ENCODE results near the gene ADARB2. TPM values are rescaled to one million over a fixed set of nuclear protein-coding genes. Genes with fewer than 3 reads are reported as not detected.

The ADARB2 gene
- total and polyA plus RNA-seq, 2 experiments from 2014 or later = 2.0 to 5.0 TPM

DNA sequence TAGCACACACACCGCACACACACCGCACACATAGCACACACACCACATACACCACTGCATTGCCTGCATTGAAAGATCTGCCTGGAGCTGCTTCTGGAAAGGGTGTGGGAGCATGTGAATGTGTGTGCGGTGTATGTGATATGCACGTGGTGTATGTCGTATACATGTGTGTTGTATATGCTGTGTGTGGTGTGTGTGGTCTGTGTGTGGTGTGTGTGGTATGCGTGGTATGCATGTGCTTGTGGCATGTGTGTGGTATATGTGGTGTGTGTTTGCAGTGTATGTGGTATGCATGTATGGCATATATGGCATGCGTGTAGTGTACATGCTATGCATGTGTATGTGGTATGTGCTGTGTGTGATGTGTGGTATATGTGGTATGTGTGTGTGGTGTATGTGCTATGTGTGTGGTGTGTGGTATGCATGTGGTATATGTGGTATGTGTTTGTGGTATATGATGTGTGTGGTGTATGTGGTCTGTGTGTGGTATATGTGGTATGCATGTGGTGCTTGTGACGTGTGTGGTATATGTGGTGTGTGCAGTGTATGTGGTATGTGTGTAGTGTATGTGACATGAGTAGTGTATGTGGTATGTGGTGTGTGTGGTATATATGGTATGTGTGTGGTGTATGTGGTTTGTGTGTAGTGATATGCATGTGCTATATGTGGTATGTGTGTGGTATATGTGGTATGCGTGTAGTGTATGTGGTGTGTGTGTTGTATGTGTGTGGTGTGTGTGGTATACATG lies 505.0 kb downstream of the ADARB2 start (continued):
- TF ChIP-seq, protein P1, sequence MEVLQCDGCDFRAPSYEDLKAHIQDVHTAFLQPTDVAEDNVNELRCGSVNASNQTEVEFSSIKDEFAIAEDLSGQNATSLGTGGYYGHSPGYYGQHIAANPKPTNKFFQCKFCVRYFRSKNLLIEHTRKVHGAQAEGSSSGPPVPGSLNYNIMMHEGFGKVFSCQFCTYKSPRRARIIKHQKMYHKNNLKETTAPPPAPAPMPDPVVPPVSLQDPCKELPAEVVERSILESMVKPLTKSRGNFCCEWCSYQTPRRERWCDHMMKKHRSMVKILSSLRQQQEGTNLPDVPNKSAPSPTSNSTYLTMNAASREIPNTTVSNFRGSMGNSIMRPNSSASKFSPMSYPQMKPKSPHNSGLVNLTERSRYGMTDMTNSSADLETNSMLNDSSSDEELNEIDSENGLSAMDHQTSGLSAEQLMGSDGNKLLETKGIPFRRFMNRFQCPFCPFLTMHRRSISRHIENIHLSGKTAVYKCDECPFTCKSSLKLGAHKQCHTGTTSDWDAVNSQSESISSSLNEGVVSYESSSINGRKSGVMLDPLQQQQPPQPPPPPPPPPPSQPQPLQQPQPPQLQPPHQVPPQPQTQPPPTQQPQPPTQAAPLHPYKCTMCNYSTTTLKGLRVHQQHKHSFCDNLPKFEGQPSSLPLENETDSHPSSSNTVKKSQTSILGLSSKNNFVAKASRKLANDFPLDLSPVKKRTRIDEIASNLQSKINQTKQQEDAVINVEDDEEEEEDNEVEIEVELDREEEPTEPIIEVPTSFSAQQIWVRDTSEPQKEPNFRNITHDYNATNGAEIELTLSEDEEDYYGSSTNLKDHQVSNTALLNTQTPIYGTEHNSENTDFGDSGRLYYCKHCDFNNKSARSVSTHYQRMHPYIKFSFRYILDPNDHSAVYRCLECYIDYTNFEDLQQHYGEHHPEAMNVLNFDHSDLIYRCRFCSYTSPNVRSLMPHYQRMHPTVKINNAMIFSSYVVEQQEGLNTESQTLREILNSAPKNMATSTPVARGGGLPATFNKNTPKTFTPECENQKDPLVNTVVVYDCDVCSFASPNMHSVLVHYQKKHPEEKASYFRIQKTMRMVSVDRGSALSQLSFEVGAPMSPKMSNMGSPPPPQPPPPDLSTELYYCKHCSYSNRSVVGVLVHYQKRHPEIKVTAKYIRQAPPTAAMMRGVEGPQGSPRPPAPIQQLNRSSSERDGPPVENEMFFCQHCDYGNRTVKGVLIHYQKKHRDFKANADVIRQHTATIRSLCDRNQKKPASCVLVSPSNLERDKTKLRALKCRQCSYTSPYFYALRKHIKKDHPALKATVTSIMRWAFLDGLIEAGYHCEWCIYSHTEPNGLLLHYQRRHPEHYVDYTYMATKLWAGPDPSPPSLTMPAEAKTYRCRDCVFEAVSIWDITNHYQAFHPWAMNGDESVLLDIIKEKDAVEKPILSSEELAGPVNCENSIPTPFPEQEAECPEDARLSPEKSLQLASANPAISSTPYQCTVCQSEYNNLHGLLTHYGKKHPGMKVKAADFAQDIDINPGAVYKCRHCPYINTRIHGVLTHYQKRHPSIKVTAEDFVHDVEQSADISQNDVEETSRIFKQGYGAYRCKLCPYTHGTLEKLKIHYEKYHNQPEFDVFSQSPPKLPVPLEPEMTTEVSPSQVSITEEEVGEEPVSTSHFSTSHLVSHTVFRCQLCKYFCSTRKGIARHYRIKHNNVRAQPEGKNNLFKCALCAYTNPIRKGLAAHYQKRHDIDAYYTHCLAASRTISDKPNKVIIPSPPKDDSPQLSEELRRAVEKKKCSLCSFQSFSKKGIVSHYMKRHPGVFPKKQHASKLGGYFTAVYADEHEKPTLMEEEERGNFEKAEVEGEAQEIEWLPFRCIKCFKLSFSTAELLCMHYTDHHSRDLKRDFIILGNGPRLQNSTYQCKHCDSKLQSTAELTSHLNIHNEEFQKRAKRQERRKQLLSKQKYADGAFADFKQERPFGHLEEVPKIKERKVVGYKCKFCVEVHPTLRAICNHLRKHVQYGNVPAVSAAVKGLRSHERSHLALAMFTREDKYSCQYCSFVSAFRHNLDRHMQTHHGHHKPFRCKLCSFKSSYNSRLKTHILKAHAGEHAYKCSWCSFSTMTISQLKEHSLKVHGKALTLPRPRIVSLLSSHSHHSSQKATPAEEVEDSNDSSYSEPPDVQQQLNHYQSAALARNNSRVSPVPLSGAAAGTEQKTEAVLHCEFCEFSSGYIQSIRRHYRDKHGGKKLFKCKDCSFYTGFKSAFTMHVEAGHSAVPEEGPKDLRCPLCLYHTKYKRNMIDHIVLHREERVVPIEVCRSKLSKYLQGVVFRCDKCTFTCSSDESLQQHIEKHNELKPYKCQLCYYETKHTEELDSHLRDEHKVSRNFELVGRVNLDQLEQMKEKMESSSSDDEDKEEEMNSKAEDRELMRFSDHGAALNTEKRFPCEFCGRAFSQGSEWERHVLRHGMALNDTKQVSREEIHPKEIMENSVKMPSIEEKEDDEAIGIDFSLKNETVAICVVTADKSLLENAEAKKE (CRISPR knock-in tag; IDR thresholded peaks at IDR 0.05) = no peak
- TF ChIP-seq, protein P2, sequence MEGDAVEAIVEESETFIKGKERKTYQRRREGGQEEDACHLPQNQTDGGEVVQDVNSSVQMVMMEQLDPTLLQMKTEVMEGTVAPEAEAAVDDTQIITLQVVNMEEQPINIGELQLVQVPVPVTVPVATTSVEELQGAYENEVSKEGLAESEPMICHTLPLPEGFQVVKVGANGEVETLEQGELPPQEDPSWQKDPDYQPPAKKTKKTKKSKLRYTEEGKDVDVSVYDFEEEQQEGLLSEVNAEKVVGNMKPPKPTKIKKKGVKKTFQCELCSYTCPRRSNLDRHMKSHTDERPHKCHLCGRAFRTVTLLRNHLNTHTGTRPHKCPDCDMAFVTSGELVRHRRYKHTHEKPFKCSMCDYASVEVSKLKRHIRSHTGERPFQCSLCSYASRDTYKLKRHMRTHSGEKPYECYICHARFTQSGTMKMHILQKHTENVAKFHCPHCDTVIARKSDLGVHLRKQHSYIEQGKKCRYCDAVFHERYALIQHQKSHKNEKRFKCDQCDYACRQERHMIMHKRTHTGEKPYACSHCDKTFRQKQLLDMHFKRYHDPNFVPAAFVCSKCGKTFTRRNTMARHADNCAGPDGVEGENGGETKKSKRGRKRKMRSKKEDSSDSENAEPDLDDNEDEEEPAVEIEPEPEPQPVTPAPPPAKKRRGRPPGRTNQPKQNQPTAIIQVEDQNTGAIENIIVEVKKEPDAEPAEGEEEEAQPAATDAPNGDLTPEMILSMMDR (conservative IDR thresholded peaks at IDR 0.05; ENCODE audit: low read depth in 2 of 2) = no peak
- TF ChIP-seq CREB1 (CRISPR knock-in tag; IDR thresholded peaks at IDR 0.05; ENCODE audit: low read depth) (no peak), EZH2 (IDR thresholded peaks at IDR 0.05; ENCODE audit: low read depth, unreplicated experiment) (no peak), POLR2AphosphoS5 (IDR thresholded peaks at IDR 0.05; ENCODE audit: low read depth) (no peak), ZNF331 (CRISPR knock-in tag; IDR thresholded peaks at IDR 0.05; ENCODE audit: low read depth) (no peak)
